ENCODE data around the gene RSRC1. TPM values are rescaled to one million over a fixed set of nuclear protein-coding genes. Genes with fewer than 3 reads are reported as not detected.

Gene RSRC1
- total RNA-seq, 1 experiment from 2014 or later, result 49.4 TPM

- ChIA-PET CTCF (no interaction called here), POLR2A (no interaction called here)
- Histone ChIP-seq H3K36me3 (ENCODE audit: control insufficient read depth, insufficient read depth, low read length) (no peaks in the 10 kb centered on the region), H3K4me3 (ENCODE audit: low read depth in 2 of 2, low read length in 2 of 2) (no peak overlapping the region), H3K4me1 (ENCODE audit: control insufficient read depth, insufficient read depth, low read length) (no peaks in the 10 kb centered on the region), H3K27ac (ENCODE audit: low read length) (no peak overlapping the region), H3K27me3 (ENCODE audit: control insufficient read depth, insufficient read depth, low read length) (no peaks in the 10 kb centered on the region), H3K9me3 (ENCODE audit: control insufficient read depth, insufficient read depth, low read depth, low read length) (no peaks in the 10 kb centered on the region)
- no peak for DNase-seq (ENCODE audit: low read depth, low spot score)
- TF ChIP-seq TCF7L2 (IDR thresholded peaks at IDR 0.05; ENCODE audit: low read depth, low read length) (no peak), POLR2AphosphoS5 (IDR thresholded peaks at IDR 0.05; ENCODE audit: low read depth, low read length) (no peak), SIN3A (IDR thresholded peaks at IDR 0.05; ENCODE audit: borderline replicate concordance, insufficient read depth, low read depth, low read length) (no peak), CTCF (IDR thresholded peaks at IDR 0.05) (no peak), REST (IDR thresholded peaks at IDR 0.05; ENCODE audit: insufficient read depth in 1 of 2, low read depth in 2 of 2, low read length in 1 of 2) (no peak)
- in situ Hi-C loops (cut with HindIII; ENCODE audit: low pct_unique_long_range_greater_than_20kb, low sequenced_read_pairs) (no loop called here), intact Hi-C loops (cut with micrococcal nuclease; ENCODE audit: unreplicated experiment) (no loop called here)
- no TSS peak for BruUV-seq (replicated peaks)
- ATAC-seq, result no peak
Measured at GRCh38 chr3:158505117-158505516, 395.2 kb downstream of the RSRC1 start.

- Histone ChIP-seq H3K27ac (ENCODE audit: low read length) (no peak overlapping the region), H3K36me3 (ENCODE audit: control insufficient read depth, insufficient read depth, low read length) (no peaks in the 10 kb centered on the region), H3K27me3 (ENCODE audit: control insufficient read depth, insufficient read depth, low read length) (no peaks in the 10 kb centered on the region), H3K4me1 (ENCODE audit: control insufficient read depth, insufficient read depth, low read length) (no peaks in the 10 kb centered on the region), H3K4me3 (ENCODE audit: low read depth in 2 of 2, low read length in 2 of 2) (no peak overlapping the region), H3K9me3 (ENCODE audit: control insufficient read depth, insufficient read depth, low read depth, low read length) (no peaks in the 10 kb centered on the region)
- BruUV-seq (replicated peaks), result no TSS peak
- no peak for DNase-seq (ENCODE audit: low read depth, low spot score)
- no peak for ATAC-seq
- no peak for TF ChIP-seq TCF7L2 (IDR thresholded peaks at IDR 0.05; ENCODE audit: low read depth, low read length)
- no peak for TF ChIP-seq REST (IDR thresholded peaks at IDR 0.05; ENCODE audit: insufficient read depth in 1 of 2, low read depth in 2 of 2, low read length in 1 of 2)
- no peak for TF ChIP-seq POLR2AphosphoS5 (IDR thresholded peaks at IDR 0.05; ENCODE audit: low read depth, low read length)
- TF ChIP-seq CTCF (IDR thresholded peaks at IDR 0.05), result no peak
- TF ChIP-seq SIN3A (IDR thresholded peaks at IDR 0.05; ENCODE audit: borderline replicate concordance, insufficient read depth, low read depth, low read length), result no peak
- in situ Hi-C loops (cut with HindIII; ENCODE audit: low pct_unique_long_range_greater_than_20kb, low sequenced_read_pairs) (no loop called here), intact Hi-C loops (cut with micrococcal nuclease; ENCODE audit: unreplicated experiment) (no loop called here)
- POLR2A ChIA-PET, result no interaction called here
- CTCF ChIA-PET, result no interaction called here
Measured at GRCh38 chr3:158506456-158506855, 396.6 kb downstream of the RSRC1 start.
